CD4-positive, alpha-beta memory T cell (primary cell): ENCODE results near the gene ACLY. TPM values are rescaled to one million over a fixed set of nuclear protein-coding genes. Genes with fewer than 3 reads are reported as not detected.

Experiments used
- CTCF ChIA-PET: fragments of 350-600 bp; sonication (Branson Sonifier 250); formaldehyde crosslinking; loops from one replicate; lab custom pipeline; 2021; ENCODE audit warnings: inconsistent platforms; ENCODE audit not compliant: partially characterized antibody; lab: Charles Lee
- POLR2A ChIA-PET: fragments of 350-600 bp; sonication (Branson Sonifier 250); formaldehyde crosslinking; loops from one replicate; lab custom pipeline; 2021; ENCODE audit not compliant: partially characterized antibody; lab: Charles Lee
- DNase-seq, 5 donors: peaks; one replicate each; pipeline versions ENCODE4 v3.0.0 to v3.0.0-alpha.2; 2020 to 2022; ENCODE audit warnings: mixed read lengths in 1 of 5
- H3K27ac ChIP-seq: one replicate; pipeline ENCODE4 v1.7.0; 2013; ENCODE audit warnings: low read depth, low read length
- H3K27me3 ChIP-seq: 2 replicates; pipeline ENCODE4 v1.7.0; 2013; ENCODE audit warnings: mild to moderate bottlenecking, low read length, moderate library complexity; ENCODE audit not compliant: insufficient read depth
- H3K36me3 ChIP-seq: 2 replicates; pipeline ENCODE4 v1.7.0; 2013; ENCODE audit warnings: mild to moderate bottlenecking, low read length, moderate library complexity; ENCODE audit not compliant: insufficient read depth
- H3K4me1 ChIP-seq: 2 replicates; pipeline ENCODE4 v1.7.0; 2013; ENCODE audit warnings: mild to moderate bottlenecking, low read length, moderate library complexity; ENCODE audit not compliant: insufficient read depth
- H3K4me3 ChIP-seq, 2 donors: one replicate each; pipeline ENCODE4 v1.7.0; 2013; ENCODE audit warnings: low read length in 2 of 2, mild to moderate bottlenecking in 1 of 2
- H3K9me3 ChIP-seq, 2 donors: one replicate each; pipeline ENCODE4 v1.7.0; 2013; ENCODE audit warnings: low read length in 2 of 2, control low read depth in 1 of 2; ENCODE audit not compliant: control insufficient read depth in 1 of 2
- H3K27ac Mint-ChIP-seq, 7 donors: one replicate each; pipeline ENCODE4 v1.8.0; 2020 to 2021; ENCODE audit warnings: mixed read lengths in 7 of 7, mild to moderate bottlenecking in 6 of 7, inconsistent platforms in 3 of 7, moderate library complexity in 3 of 7
- H3K27me3 Mint-ChIP-seq, 2 donors: one replicate each; pipeline ENCODE4 v1.8.0; 2020 to 2021; ENCODE audit warnings: mixed read lengths in 2 of 2
- H3K36me3 Mint-ChIP-seq, 2 donors: one replicate each; pipeline ENCODE4 v1.8.0; 2020 to 2021; ENCODE audit warnings: mixed read lengths in 2 of 2, inconsistent platforms in 1 of 2, mild to moderate bottlenecking in 1 of 2
- H3K4me1 Mint-ChIP-seq, 4 donors: one replicate each; pipeline ENCODE4 v1.8.0; 2020 to 2021; ENCODE audit warnings: mixed read lengths in 4 of 4, mild to moderate bottlenecking in 1 of 4
- H3K4me3 Mint-ChIP-seq, 8 donors: one replicate each; pipeline ENCODE4 v1.8.0; 2020 to 2021; ENCODE audit warnings: mixed read lengths in 8 of 8, mild to moderate bottlenecking in 7 of 8, moderate library complexity in 6 of 8, inconsistent platforms in 3 of 8
- H3K9me3 Mint-ChIP-seq, 8 donors: one replicate each; pipeline ENCODE4 v1.8.0; 2020 to 2021; ENCODE audit warnings: mixed read lengths in 8 of 8, mild to moderate bottlenecking in 5 of 8, inconsistent platforms in 3 of 8, moderate library complexity in 1 of 8
- intact Hi-C: fragments of 100-400 bp; cut with micrococcal nuclease; formaldehyde crosslinking; loops from one replicate; pipeline ENCODE4 v1.15.1; 2023
- polyA plus RNA-seq, 2 donors: library from polyadenylated mRNA; unstranded; fragments of 300-500 nt; fragmentation: Illumina TruSeq; gene quantifications; one replicate each; pipeline ENCODE4 v1.2.3, GENCODE V29; 2021
- total RNA-seq, 2 experiments: library from RNA; stranded (reverse); gene quantifications; one replicate each; pipeline ENCODE4 v1.2.3, GENCODE V29; 2021

ACLY gene
- total and polyA plus RNA-seq, 4 experiments from 2014 or later: 58.7 to 88.5 (median 78.3) TPM

GRCh38 chr17:41913798-41914197 is 5.0 kb downstream of the ACLY start:
- H3K9me3 Mint-ChIP-seq: no peaks in the 10 kb centered on the region
- intact Hi-C loops: no loop called here
- DNase-seq: no peak
- peaks cover 50% of the 10 kb centered on the region for H3K36me3 ChIP-seq
- peaks cover 43% of the 10 kb centered on the region for H3K4me1 ChIP-seq
- H3K9me3 ChIP-seq: no peaks in the 10 kb centered on the region
- H3K27me3 ChIP-seq: no peaks in the 10 kb centered on the region
- H3K4me3 Mint-ChIP-seq: no peak overlapping the region
- H3K27me3 Mint-ChIP-seq: no peaks in the 10 kb centered on the region
- no peak overlapping the region for H3K27ac ChIP-seq
- CTCF ChIA-PET: no interaction called here
- peaks cover 26 to 42% of the 10 kb centered on the region in 2 donors for H3K36me3 Mint-ChIP-seq
- no peak overlapping the region for H3K4me3 ChIP-seq
- H3K4me1 Mint-ChIP-seq: peaks cover 23 to 47% (median 33%) of the 10 kb centered on the region in 4 donors
- peak overlapping the region in 3 of 7 donors; percentile 25 to 70 (median 32) for H3K27ac Mint-ChIP-seq
- POLR2A ChIA-PET: no interaction called here

GRCh38 chr17:41912925-41913324 is 5.8 kb downstream of the ACLY start:
- Mint-ChIP-seq H3K27me3 (no peaks in the 10 kb centered on the region), H3K27ac (peak overlapping the region in 2 of 7 donors; percentile 32 to 59), H3K4me1 (peaks cover 23 to 46% (median 34%) of the 10 kb centered on the region in 4 donors), H3K4me3 (no peak overlapping the region), H3K36me3 (peaks cover 29 to 50% of the 10 kb centered on the region in 2 donors), H3K9me3 (no peaks in the 10 kb centered on the region)
- Histone ChIP-seq H3K36me3 (peaks cover 57% of the 10 kb centered on the region), H3K27ac (no peak overlapping the region), H3K4me3 (no peak overlapping the region), H3K27me3 (no peaks in the 10 kb centered on the region), H3K9me3 (no peaks in the 10 kb centered on the region), H3K4me1 (peaks cover 42% of the 10 kb centered on the region)
- ChIA-PET POLR2A (interaction anchor here (1.2 kb wide), 1 partner anchor 224 kb away, joined by 3 read pairs; the partner anchor contains the start of gene EIF1), CTCF (no interaction called here)
- intact Hi-C loops: no loop called here
- DNase-seq: no peak

- Histone ChIP-seq H3K9me3 (no peaks in the 10 kb centered on the region), H3K27me3 (no peaks in the 10 kb centered on the region), H3K27ac (no peak overlapping the region), H3K4me3 (no peak overlapping the region), H3K36me3 (peaks cover 75% of the 10 kb centered on the region), H3K4me1 (peaks cover 21% of the 10 kb centered on the region)
- H3K36me3 Mint-ChIP-seq: peaks cover 37 to 65% of the 10 kb centered on the region in 2 donors
- H3K4me1 Mint-ChIP-seq: peaks cover 13 to 27% (median 20%) of the 10 kb centered on the region in 4 donors
- intact Hi-C loops: no loop called here
- no peaks in the 10 kb centered on the region for H3K27me3 Mint-ChIP-seq
- CTCF ChIA-PET: interaction anchor here (0.6 kb wide), 1 partner anchor 45 kb away, joined by 4 read pairs; no protein-coding TSS in a partner anchor
- DNase-seq: no peak
- no peak overlapping the region for H3K27ac Mint-ChIP-seq
- POLR2A ChIA-PET: no interaction called here
- H3K4me3 Mint-ChIP-seq: no peak overlapping the region
- H3K9me3 Mint-ChIP-seq: no peaks in the 10 kb centered on the region
Measured at GRCh38 chr17:41910701-41911391, 7.9 kb downstream of the ACLY start.

GRCh38 chr17:41909088-41909487 is 9.7 kb downstream of the ACLY start:
- no peak for DNase-seq
- peaks cover 41 to 74% of the 10 kb centered on the region in 2 donors for H3K36me3 Mint-ChIP-seq
- Histone ChIP-seq H3K27ac (no peak overlapping the region), H3K4me3 (no peak overlapping the region), H3K27me3 (no peaks in the 10 kb centered on the region), H3K4me1 (peaks cover 6% of the 10 kb centered on the region), H3K36me3 (peaks cover 91% of the 10 kb centered on the region), H3K9me3 (no peaks in the 10 kb centered on the region)
- no peaks in the 10 kb centered on the region for H3K27me3 Mint-ChIP-seq
- ChIA-PET POLR2A (no interaction called here), CTCF (no interaction called here)
- H3K4me3 Mint-ChIP-seq: no peak overlapping the region
- no peaks in the 10 kb centered on the region for H3K9me3 Mint-ChIP-seq
- intact Hi-C loops: no loop called here
- no peak overlapping the region for H3K27ac Mint-ChIP-seq
- H3K4me1 Mint-ChIP-seq: peaks cover 3 to 10% (median 8%) of the 10 kb centered on the region in 4 donors

- Mint-ChIP-seq H3K4me3 (no peak overlapping the region), H3K4me1 (peaks cover 2 to 7% (median 3%) of the 10 kb centered on the region in 4 donors), H3K9me3 (no peaks in the 10 kb centered on the region), H3K27me3 (no peaks in the 10 kb centered on the region), H3K27ac (peak overlapping the region in 4 of 7 donors; percentile 22 to 83 (median 64)), H3K36me3 (peaks cover 41 to 72% of the 10 kb centered on the region in 2 donors)
- POLR2A ChIA-PET: interaction anchor here (0.7 to 1.1 kb wide), 2 partner anchors 10 to 167 kb away, joined by 3 read pairs; partner anchors contain the start of gene ACLY
- intact Hi-C loops: no loop called here
- Histone ChIP-seq H3K27ac (no peak overlapping the region), H3K4me3 (no peak overlapping the region), H3K9me3 (no peaks in the 10 kb centered on the region), H3K4me1 (no peaks in the 10 kb centered on the region), H3K36me3 (peaks cover 83% of the 10 kb centered on the region), H3K27me3 (no peaks in the 10 kb centered on the region)
- no peak for DNase-seq
- CTCF ChIA-PET: no interaction called here
Measured at GRCh38 chr17:41907633-41908539, 10.9 kb downstream of the ACLY start.

- peak overlapping the region in 4 of 7 donors; percentile 7 to 68 (median 42) for H3K27ac Mint-ChIP-seq
- intact Hi-C loops: no loop called here
- Histone ChIP-seq H3K27ac (no peak overlapping the region), H3K4me1 (no peaks in the 10 kb centered on the region), H3K27me3 (no peaks in the 10 kb centered on the region), H3K36me3 (peaks cover 80% of the 10 kb centered on the region), H3K4me3 (no peak overlapping the region), H3K9me3 (no peaks in the 10 kb centered on the region)
- ChIA-PET POLR2A (interaction anchor here (0.7 kb wide), 1 partner anchor 167 kb away, joined by 3 read pairs; no protein-coding TSS in a partner anchor), CTCF (no interaction called here)
- H3K4me1 Mint-ChIP-seq: peaks cover 0 to 2% (median under 1%) of the 10 kb centered on the region in 4 donors
- no peaks in the 10 kb centered on the region for H3K9me3 Mint-ChIP-seq
- H3K36me3 Mint-ChIP-seq: peaks cover 35 to 68% of the 10 kb centered on the region in 2 donors
- H3K27me3 Mint-ChIP-seq: no peaks in the 10 kb centered on the region
- no peak for DNase-seq
- H3K4me3 Mint-ChIP-seq: no peak overlapping the region
Measured at GRCh38 chr17:41907185-41907556, 11.6 kb downstream of the ACLY start.
